K562 (cell line): ENCODE data around the gene AHCYL1.

ENCODE experiments used
- CREB1 ChIP-seq, 2 experiments: sonication (generic) in 1 of 2; formaldehyde crosslinking in 1 of 2; IDR thresholded peaks; 2 replicates each; pipeline versions ENCODE4 v1.6.1 to v1.8.0; 2012 to 2022; ENCODE audit warnings: inconsistent platforms in 1 of 2, mild to moderate bottlenecking in 1 of 2, missing genetic modification reagents in 1 of 2, moderate library complexity in 1 of 2
- CTCF ChIP-seq, 3 experiments: IDR thresholded peaks in 2 of 3; conservative IDR thresholded peaks in 1 of 3; 2 replicates each; pipeline ENCODE4 v1.5.1; 2011 to 2012; ENCODE audit warnings: low read length in 3 of 3, mild to moderate bottlenecking in 3 of 3, control low read depth in 2 of 3, improper control_type of control experiment in 1 of 3, inconsistent platforms in 1 of 3, low read depth in 1 of 3, mixed read lengths in 1 of 3, moderate library complexity in 1 of 3; ENCODE audit not compliant: insufficient read depth in 2 of 3
- EP300 ChIP-seq: IDR thresholded peaks from 2 replicates; pipeline ENCODE4 v1.6.1; 2012; ENCODE audit warnings: low read length, improper control_type of control experiment
- NFRKB ChIP-seq: fragments of 450-650 bp; IDR thresholded peaks from 2 replicates; pipeline ENCODE4 v1.6.1; 2016; ENCODE audit warnings: low read depth
- PTBP1 ChIP-seq: fragments of 200-400 bp; formaldehyde crosslinking; IDR thresholded peaks from 2 replicates; pipeline ENCODE4 v1.6.1; 2017; ENCODE audit warnings: low read depth, low read length
- RAD21 ChIP-seq, 2 experiments: fragments of 250-450 bp in 1 of 2; fragments of 450-650 bp in 1 of 2; sonication (Bioruptor Pico) in 1 of 2; formaldehyde crosslinking in 1 of 2; IDR thresholded peaks in 1 of 2; conservative IDR thresholded peaks in 1 of 2; 2 replicates each; pipeline versions ENCODE4 v1.4.0 to v1.8.0; 2020 to 2022; ENCODE audit warnings: mild to moderate bottlenecking in 2 of 2, moderate library complexity in 1 of 2
- RNF2 ChIP-seq: sonication (generic); IDR thresholded peaks from 2 replicates; pipeline ENCODE4 v1.6.1; 2016
- SETDB1 ChIP-seq: IDR thresholded peaks from one replicate; pipeline ENCODE4 v1.6.1; 2012; ENCODE audit warnings: low read length, control low read depth, inconsistent platforms
- TAF1 ChIP-seq: IDR thresholded peaks from 2 replicates; pipeline ENCODE4 v1.6.1; 2011; ENCODE audit warnings: mild to moderate bottlenecking, low read length, moderate library complexity; ENCODE audit not compliant: insufficient read depth, control insufficient read depth, severe bottlenecking; ENCODE audit errors: extremely low read depth
- ZNF232 ChIP-seq: sonication (generic); formaldehyde crosslinking; IDR thresholded peaks from 2 replicates; pipeline ENCODE4 v1.8.0; 2022; ENCODE audit warnings: mild to moderate bottlenecking, missing genetic modification reagents
- ZNF239 ChIP-seq: fragments of 250-450 bp; sonication (Bioruptor Pico); IDR thresholded peaks from 2 replicates; pipeline ENCODE4 v1.4.0; 2020; ENCODE audit warnings: mild to moderate bottlenecking
- TF ChIP-seq, protein P1 (sequence below), 2 experiments: fragments of 450-650 bp in 1 of 2; sonication (generic) in 1 of 2; formaldehyde crosslinking; conservative IDR thresholded peaks; 2 replicates each; pipeline versions ENCODE4 v1.4.0 to v1.8.1; 2020 to 2022; ENCODE audit warnings: mild to moderate bottlenecking in 1 of 2, missing genetic modification reagents in 1 of 2
- TF ChIP-seq, protein P2 (sequence below): fragments of 250-450 bp; sonication (Bioruptor Pico); IDR thresholded peaks from 2 replicates; pipeline ENCODE4 v1.8.0; 2021; ENCODE audit warnings: borderline replicate concordance, mild to moderate bottlenecking, moderate library complexity; ENCODE audit not compliant: poor library complexity, severe bottlenecking

GRCh38 chr1:109938556-109938955 lies 46.0 kb upstream of the AHCYL1 start:
- TF ChIP-seq, protein P1, sequence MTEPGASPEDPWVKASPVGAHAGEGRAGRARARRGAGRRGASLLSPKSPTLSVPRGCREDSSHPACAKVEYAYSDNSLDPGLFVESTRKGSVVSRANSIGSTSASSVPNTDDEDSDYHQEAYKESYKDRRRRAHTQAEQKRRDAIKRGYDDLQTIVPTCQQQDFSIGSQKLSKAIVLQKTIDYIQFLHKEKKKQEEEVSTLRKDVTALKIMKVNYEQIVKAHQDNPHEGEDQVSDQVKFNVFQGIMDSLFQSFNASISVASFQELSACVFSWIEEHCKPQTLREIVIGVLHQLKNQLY (CRISPR knock-in tag; conservative IDR thresholded peaks at IDR 0.05), result no peak
- TF ChIP-seq PTBP1 (no peak), CREB1 (IDR thresholded peaks at IDR 0.05) (no peak), CREB1 (CRISPR knock-in tag; IDR thresholded peaks at IDR 0.05) (no peak), SETDB1 (no peak), ZNF232 (CRISPR knock-in tag) (no peak), EP300 (no peak), RAD21 (CRISPR knock-in tag; conservative IDR thresholded peaks at IDR 0.05 in 1 of 2, IDR thresholded peaks at IDR 0.05 in 1 of 2) (no peak), CTCF (IDR thresholded peaks at IDR 0.05 in 2 of 3, conservative IDR thresholded peaks at IDR 0.05 in 1 of 3; ENCODE audit: insufficient read depth in 2 of 3, low read depth in 1 of 3, low read length in 3 of 3) (no peak), ZNF239 (CRISPR knock-in tag) (no peak), NFRKB (no peak), RNF2 (no peak), TAF1 (no peak)
- TF ChIP-seq, protein P2, sequence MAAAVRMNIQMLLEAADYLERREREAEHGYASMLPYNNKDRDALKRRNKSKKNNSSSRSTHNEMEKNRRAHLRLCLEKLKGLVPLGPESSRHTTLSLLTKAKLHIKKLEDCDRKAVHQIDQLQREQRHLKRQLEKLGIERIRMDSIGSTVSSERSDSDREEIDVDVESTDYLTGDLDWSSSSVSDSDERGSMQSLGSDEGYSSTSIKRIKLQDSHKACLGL (CRISPR knock-in tag), result no peak
